8988T (cell line): ENCODE results near the gene SERINC5.
"Not testable (repeated sequence)": the region's sequence is repeated elsewhere in the genome, so short reads cannot be mapped to it uniquely, and the experiment has no call there.

Experiments
- DNase-seq: peaks from one replicate; pipeline ENCODE4 v3.0.0; 2011

The SERINC5 gene

GRCh38 chr5:80127116-80127552, 128.7 kb downstream of the SERINC5 start:
- DNase-seq, result no peak

- no peak for DNase-seq
Observed at GRCh38 chr5:80125962-80126480, 129.8 kb downstream of the SERINC5 start.

- DNase-seq, result no peak
Observed at GRCh38 chr5:80125022-80125961, 130.6 kb downstream of the SERINC5 start.

- no peak for DNase-seq
Observed at GRCh38 chr5:80124121-80124918, 131.5 kb downstream of the SERINC5 start.

GRCh38 chr5:80122579-80122978, 133.3 kb downstream of the SERINC5 start:
- no peak for DNase-seq

- DNase-seq, result no peak
Observed at GRCh38 chr5:80119372-80119771, 136.5 kb downstream of the SERINC5 start.

GRCh38 chr5:80117446-80117845, 138.4 kb downstream of the SERINC5 start:
- DNase-seq, result no peak

GRCh38 chr5:80116465-80116864, 139.4 kb downstream of the SERINC5 start:
- DNase-seq, result no peak

- no peak for DNase-seq
Observed at GRCh38 chr5:80116000-80116399, 139.8 kb downstream of the SERINC5 start.

- no peak for DNase-seq
Observed at GRCh38 chr5:80114860-80115259, 141.0 kb downstream of the SERINC5 start.

GRCh38 chr5:80111376-80111990, 144.4 kb downstream of the SERINC5 start:
- not testable (repeated sequence) for DNase-seq

GRCh38 chr5:80109646-80110478, 146.0 kb downstream of the SERINC5 start:
- no peak for DNase-seq

GRCh38 chr5:80106916-80107315, 148.9 kb downstream of the SERINC5 start:
- no peak for DNase-seq

- no peak for DNase-seq
Observed at GRCh38 chr5:80105698-80106439, 150.0 kb downstream of the SERINC5 start.

- DNase-seq, result no peak
Observed at GRCh38 chr5:80103371-80103770, 152.5 kb downstream of the SERINC5 start.

- no peak for DNase-seq
Observed at GRCh38 chr5:80101993-80102392, 153.9 kb downstream of the SERINC5 start.

- DNase-seq, result no peak
Observed at GRCh38 chr5:80097451-80097850, 158.4 kb downstream of the SERINC5 start.

- DNase-seq, result no peak
Observed at GRCh38 chr5:80094236-80094738, 161.6 kb downstream of the SERINC5 start.

GRCh38 chr5:80093796-80094195, 162.1 kb downstream of the SERINC5 start:
- DNase-seq, result no peak

- no peak for DNase-seq
Observed at GRCh38 chr5:80092486-80093107, 163.3 kb downstream of the SERINC5 start.

GRCh38 chr5:80091792-80092192, 164.1 kb downstream of the SERINC5 start:
- peak; percentile 34 for DNase-seq
